ENCODE results near the gene HIPK3.

The HIPK3 gene

DNA sequence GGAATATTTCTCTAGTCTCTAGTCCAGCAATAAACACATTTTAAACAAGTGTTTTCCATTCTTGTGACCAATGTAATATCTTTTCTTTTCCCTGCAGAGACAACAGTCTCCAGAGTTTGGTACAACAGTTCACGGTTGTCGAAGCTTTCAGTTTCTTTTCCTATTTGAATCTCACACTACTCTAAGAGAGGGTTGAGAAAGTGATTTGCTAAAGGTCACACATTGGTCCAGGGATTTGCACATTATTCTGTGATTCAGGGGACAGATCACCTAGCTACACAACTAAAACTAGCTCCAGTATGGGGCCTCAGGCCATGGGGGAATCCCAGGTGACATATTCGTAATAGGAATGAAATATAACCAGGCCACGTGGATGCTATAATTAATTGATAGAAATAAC lies 132.5 kb downstream of the HIPK3 start:
- DNase-seq (ENCODE audit: extremely low read depth in 1 of 2, low read depth in 1 of 2), result no peak

DNA sequence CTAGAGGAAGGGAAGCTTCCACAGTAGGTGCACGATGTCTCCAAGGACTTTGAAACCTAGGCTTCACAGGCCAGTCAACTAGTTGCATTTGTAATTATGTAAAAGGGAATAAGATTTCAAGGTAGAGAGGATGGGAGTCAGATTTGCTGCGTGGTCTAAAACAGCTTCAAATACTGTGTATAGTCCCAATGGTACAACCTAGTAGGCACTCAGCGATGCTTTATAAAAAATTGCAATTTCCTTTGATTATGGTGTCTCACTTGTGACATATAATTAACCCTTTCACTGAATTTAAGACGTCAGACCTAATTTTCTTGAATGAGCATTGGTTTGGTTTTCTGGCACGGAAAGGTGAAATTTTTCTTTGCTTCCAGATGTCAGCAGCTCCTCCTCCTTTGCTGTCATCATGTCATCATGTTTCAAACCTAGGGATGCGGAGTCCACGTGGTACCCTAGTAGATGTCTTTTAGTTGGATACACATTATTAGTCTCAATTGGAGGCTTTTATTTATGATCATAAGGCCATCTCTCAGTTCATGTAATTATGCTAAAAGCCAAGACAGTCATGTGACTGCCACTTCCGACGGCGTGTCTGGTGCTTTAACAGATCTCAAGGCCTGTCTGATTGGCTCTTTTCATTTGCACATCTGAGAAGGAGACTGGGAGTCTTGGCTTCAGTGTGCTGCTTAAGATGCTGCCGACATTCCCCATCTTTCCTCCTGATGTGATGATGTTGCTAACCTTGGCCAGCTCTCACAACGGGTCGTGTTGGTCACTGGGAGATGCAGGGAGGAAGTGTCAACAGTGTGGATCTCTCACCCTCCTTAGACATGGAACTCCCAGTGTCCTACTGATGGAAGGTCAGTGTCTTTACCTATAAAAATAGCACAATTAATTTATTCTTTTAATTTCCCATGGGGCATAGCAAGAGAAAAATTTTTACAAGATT lies 134.0 kb downstream of the HIPK3 start:
- no peak for DNase-seq (ENCODE audit: extremely low read depth in 1 of 2, low read depth in 1 of 2)

DNA sequence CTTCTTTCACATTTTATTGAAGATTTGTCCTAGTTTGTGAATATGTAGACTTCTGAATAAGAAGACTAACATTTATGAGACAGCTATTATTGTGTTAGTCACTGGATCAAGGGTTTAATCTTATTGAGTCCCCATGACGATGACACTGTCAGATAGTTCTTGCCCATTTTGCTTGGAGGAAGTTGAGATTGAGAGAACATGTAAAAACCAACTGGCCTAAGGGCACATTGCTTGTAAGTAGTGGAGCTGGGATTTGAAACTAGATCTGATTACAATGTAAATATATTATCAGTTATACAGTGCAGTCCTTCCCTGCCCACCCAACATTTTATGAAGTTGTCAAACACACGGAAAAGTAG lies 134.7 kb downstream of the HIPK3 start:
- DNase-seq (ENCODE audit: extremely low read depth in 1 of 2, low read depth in 1 of 2), result no peak

DNA sequence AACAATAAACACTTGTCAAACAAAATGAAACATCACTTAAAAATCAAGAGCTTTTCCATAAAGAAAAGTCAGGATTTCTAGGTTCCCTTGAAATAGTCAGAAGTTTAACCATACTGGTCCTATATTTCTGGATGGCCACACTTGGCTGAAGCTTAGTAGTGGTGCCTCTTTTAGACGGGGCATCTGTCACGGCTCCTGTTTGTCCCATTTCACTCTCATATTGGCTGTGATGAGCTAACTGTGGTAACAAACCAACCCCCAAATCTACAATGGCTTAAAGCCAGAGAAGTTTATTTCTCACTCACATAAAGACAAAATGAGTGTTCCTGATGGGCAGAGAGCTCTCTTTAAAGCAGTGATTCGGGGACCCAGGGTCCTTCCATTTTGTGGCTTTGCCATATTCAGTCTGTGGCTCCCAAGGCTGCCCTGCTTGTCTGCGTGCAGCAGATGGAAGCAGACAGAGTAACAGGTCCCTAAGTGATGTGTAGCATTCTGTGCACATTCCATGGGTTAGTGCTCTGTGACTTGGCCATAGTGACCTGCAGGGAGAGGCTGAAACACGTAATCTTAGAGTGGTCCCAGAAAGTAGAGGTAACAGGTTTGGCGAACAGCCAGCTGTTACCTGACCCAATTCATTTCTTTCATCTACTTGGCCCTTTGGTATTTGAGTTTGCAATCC lies 137.4 kb downstream of the HIPK3 start:
- DNase-seq (ENCODE audit: extremely low read depth in 1 of 2, low read depth in 1 of 2), result no peak

DNA sequence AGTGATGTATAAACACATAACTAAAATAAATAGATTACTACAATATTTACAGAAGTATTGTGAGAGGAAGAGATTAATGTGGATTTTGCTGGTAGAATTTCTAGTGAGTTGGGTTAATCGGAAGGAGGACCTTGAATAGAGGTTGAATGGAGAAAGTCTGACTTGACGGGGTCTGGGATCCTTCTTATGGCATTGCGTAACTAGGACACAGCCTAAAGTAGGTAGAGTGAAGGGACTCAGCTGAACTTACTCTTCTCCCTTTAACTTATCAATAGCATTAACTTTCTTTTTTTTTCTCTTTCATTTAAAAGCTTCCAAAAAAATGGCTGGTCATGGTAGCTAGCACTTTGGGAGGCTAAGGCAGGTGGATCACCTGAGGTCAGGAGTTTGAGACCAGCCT lies 139.2 kb downstream of the HIPK3 start:
- no peak for DNase-seq (ENCODE audit: extremely low read depth in 1 of 2, low read depth in 1 of 2)

DNA sequence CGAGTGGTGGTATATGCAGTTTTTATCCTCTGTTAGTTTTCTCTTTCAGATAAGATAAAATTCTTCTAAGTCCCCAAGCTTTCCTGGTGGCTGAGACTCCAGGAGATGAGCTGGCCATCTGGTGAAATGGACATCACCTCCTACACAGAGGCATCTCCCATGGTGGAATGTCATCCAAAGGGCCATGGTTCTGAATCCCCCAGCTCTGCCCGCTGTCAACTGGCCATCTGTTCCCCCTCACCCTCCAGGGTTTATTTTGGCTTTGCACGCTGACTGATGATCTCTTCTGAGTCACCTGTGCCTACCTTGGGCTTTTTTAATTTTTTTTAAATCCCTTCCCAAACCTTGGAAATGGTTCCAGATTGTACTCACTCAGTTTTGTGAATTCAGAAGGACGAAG lies 142.2 kb downstream of the HIPK3 start:
- DNase-seq (ENCODE audit: extremely low read depth in 1 of 2, low read depth in 1 of 2), result no peak

DNA sequence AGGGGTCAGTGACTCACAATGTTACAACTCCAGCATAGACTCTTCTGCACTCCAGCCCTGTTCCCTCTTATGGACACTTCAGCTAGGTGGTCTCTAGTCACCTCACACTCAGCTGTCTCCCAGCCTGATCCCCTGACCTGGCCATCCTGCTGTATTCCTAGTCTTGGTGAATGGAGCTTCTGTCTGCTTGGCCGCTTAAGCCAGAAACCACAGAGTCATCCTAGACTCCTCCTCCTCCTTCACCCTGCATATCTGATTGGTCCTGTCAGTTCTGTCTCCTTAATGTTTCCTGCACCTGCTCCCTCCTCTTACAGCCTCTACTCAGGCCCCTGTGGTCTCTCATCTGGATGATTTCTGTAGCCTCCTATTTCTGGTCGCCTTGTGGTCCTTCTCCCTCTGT lies 144.9 kb downstream of the HIPK3 start:
- no peak for DNase-seq (ENCODE audit: extremely low read depth in 1 of 2, low read depth in 1 of 2)

DNA sequence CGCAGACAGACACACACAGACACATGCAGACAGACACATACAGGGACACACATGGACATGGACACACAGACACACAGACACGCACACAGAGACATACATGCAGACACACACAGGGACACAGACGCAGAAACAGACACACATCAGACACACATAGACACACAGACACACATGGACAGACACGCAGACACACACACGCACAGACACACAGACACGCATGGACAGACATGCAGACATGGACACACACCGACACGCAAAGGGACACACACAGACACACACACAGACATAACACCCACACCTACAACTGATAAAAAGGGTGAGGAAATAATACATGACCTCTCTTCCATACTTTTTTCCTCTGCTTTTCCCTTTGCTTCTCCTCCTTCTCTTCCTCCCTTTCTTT lies 146.2 kb downstream of the HIPK3 start:
- DNase-seq (ENCODE audit: extremely low read depth in 1 of 2, low read depth in 1 of 2), result no peak

DNA sequence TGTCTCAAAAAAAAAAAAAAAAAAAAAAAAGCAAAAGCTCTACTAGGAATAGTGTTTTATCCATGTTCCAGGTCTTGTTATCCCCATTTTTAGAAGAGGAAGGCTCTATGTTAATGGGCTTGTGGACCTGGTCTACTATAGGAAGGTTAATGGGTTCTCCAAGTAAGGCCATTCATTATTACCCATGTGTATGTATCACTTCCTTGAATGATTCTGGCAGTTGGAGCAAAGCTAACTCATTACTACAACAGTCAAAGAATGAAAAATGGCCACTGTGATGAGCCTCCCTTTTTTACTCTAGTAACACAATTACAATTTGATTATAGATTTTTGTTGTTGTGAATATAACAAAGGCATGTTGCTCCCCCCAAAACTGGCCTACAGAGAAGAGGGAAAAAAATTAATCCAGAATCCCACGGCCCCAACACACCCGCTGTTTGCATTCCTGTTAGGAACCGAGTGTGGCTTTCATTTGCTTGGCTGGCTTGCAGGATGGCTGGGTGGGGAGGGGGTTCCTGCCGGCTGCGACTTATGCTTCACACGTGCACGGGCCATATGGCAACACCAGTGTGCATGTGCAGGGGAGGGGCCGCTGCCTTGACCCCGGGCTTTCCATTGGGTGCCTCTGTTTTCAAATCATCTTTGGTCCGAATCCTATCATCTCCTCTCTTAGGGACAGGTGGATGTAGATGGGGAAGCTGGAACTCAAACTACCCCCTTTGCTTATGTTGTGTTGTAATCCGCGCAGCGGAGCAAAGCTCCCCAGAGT lies 148.8 kb downstream of the HIPK3 start:
- DNase-seq (ENCODE audit: extremely low read depth in 1 of 2, low read depth in 1 of 2), result no peak

All from stimulated activated CD8-positive, alpha-beta memory T cell treated with anti-CD3 and anti-CD28 coated beads, Interleukin-7, amount 100 ng/mL, for 48 hours (primary cell).